IPS-11a (cell line): ENCODE results near the gene PARP8.

Experiments used
- H3K4me3 ChIP-seq: one replicate; pipeline ENCODE4 v1.5.1; 2013; ENCODE audit warnings: low read depth, low read length, control low read depth

PARP8 gene

DNA sequence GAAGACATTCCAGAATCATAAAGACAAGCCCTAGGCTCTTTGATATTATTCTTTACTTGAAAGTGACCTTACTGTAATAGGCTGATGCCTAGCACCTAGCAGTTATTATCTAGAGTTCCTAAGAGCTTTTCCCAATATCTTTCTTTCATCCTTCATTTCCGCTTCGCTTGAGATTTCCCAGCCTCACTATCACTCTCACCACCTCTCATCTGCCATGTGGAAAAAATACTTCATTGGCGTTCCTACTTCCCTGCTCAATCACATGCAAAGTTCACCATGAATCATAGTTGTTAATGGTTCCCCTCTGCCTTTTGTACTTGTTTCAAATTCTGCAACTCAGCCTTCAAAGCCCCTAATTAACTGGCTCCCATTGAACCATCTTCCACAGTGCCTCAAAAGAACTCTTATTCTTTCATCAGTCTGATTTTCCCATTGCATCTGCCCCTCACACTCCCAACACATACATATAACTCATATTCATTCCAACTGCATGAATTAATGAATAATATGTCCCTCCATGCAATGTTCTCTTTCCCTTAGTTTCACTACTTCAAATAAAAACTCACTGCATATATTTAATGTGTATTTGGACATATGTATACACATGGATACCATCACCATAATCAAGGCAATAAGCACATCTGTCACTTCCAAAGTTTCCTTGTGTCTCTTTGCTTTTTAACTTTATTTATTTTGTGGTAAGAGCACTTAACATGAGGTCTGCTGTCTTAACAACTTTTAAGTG, 221.6 kb downstream of the PARP8 start:
- H3K4me3 ChIP-seq: no peak overlapping the region

DNA sequence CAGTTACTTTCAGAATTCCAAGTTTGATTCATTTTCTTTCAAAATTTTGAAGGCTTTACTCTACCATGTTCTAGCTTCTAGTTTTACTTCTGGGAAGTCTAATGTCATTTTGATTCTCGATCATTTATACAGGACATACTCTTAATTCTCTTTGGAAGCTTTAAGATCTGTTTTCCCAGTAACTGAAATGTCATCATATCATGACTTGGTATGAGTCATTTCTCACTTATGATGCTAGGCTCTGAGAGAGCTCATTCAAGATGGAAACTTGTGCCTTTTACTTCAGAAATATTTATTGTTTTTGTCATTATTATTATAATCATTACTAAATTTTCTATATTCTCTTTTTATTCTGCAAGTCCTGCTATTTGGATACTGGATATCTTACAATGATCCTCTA, 222.3 kb downstream of the PARP8 start:
- no peak overlapping the region for H3K4me3 ChIP-seq

DNA sequence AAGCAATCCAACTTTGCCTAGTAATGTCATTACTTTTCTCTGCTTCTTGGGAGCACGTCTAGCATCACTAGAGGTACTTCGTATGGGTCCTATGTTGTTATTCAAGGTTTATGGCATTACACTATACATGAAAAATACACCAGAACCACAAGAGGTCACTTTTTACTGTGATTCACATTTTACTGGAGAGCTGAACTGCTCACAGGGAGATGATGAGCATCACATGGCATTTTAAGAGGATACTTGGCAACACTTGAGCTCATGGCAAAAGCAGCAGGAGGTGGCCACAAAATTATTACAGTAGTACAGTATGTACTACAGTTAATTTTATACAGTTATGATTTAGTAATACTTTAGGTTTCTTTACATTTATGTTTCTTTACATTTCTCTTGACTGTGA, 223.4 kb downstream of the PARP8 start:
- no peak overlapping the region for H3K4me3 ChIP-seq
